GM18858 (cell line): ENCODE results near the gene PRDX4.
"Not testable (repeated sequence)": the region's sequence is repeated elsewhere in the genome, so short reads cannot be mapped to it uniquely, and the experiment has no call there.

Experiments
- ATAC-seq: cut with Tn5 transposase; IDR thresholded peaks from one replicate; pipeline ENCODE4 v1.9.1; 2021; ENCODE audit not compliant: unreplicated experiment

The PRDX4 gene

GRCh38 chrX:23667239-23668177, at the start of gene PRDX4:
PRDX4 (plus strand) TSS chrX:23667493; CDS start chrX:23667571, 78 bp downstream.
- peak; percentile 31 for ATAC-seq

DNA sequence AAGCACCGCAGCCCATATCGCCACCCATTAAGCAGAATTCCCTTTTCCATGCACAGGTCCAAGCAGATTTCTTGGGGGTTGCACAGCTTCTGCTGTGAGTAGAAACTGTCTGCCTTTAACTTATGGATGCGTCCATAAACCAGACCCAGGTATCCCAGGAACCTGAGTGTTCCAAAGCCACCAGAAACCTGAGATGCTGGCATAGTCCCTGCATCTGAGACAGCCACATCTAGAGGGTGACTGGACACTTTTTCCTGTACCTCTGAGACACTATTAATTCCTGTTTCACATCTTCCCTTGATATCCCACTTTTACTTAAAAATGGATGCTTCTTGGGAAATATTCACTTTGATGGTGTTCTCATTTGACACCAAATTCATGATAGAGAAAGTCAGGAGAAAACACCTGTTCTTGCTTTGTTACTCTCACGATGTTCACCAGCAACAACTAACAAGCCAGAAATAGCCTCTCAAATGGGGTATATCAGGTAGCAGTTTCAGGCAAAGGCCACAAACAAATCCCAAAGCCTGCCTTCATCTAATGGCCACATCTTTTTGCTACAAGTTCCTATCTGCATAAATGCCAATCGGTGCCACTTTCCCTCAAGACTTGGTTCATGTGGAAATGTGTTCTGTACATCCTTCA, 45.5 kb upstream of the PRDX4 start:
- no peak for ATAC-seq

DNA sequence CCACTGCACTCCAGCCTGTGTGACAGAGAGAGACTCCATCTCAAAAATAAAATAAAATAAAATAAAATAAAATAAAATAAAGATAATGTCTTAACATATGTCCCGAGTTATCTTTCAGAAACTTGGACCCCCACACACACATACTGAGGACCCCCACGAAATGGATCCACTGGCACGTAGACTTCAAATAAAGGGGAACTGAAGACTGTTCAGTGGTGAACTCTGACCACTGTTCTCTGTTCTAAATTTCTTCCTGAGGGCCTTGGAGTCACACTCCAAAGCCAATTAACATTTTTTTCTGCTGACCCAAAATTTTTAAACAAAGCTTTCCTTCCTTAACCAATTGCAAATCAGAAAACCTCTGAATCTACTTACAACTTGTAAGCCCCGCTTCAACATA, 43.5 kb upstream of the PRDX4 start:
- no peak for ATAC-seq

DNA sequence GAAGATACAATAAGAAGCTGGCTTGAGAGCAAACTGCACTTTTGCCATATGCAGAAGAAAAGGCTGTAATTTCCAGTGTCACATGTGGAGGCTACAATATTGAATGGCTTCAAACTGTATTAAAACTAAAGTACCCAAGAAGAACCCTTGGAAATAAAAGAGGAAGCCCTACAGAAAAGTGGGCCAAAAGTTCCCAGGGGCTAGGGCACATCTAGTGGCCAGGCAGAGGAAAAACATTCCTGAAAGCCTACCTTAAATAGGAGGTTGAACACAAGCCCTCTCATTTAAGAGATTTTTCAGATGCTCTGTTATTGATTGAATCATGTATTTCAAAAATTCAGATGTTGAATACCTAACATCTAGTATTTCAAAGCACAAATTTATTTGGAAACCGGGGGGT, 40.6 kb upstream of the PRDX4 start:
- ATAC-seq, result no peak

DNA sequence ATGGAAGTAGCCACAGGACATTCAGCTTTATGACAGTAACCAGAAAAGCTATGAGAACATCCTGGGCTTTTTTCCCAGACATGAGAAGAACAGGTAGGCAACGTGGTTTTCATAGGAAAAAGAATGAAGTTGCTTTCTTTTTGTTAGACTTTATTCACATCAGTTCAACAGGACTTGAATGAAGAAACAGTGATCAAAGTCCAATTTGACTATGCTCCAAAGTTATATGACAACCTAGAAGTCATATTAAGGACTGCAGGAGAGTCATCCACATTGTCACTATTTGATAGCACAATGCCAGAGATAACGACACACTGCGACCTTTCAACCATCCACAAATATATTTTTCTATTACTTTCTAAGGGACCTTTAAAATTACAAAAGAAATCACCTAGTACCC, 39.2 kb upstream of the PRDX4 start:
- no peak for ATAC-seq

DNA sequence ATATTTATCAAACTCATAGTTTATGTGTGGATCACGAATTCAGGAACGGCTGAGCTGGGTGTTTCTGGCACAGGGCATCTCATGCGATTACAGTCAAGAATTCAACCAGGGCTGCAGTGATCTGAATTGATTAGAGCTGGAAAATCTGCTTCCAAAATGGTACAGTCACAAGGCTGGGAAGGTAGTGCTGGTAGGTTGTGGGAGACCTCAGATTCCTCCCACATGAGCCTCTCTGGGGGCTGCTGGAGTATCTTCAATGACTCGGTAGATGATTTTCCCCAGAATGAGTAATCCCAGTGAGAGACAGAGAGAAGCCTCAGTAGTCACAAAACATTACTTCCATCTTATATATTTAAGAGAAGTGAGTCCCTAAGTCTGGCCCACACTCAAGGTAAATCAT, 36.2 kb upstream of the PRDX4 start:
- ATAC-seq, result no peak

- peak; percentile 41 for ATAC-seq
Measured at GRCh38 chrX:23633834-23634580, 33.3 kb upstream of the PRDX4 start.

DNA sequence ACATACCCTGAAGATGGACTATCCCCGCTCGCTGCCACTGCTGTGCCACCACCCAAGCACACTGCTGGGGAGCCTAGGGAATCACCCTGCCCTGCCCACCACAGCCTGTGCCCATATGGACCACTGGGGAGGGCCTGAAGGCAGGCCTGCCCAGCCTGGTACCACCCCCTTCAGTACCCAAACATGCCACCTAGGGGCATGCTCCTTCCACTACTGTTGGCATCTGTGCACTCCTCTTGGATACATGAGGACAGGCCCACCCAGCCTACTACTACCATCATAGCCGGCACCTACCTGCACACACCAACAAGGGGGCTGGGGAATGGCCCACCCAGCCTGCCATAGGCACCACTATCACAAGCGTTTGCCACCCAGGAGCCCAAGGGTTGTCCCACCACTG, 30.1 kb upstream of the PRDX4 start:
- peak; percentile 72 for ATAC-seq

- ATAC-seq, result no peak
Measured at GRCh38 chrX:23643020-23643419, 24.3 kb upstream of the PRDX4 start.

- no peak for ATAC-seq
Measured at GRCh38 chrX:23644744-23645143, 22.5 kb upstream of the PRDX4 start.

GRCh38 chrX:23656091-23656490, 11.2 kb upstream of the PRDX4 start:
- ATAC-seq, result no peak

DNA sequence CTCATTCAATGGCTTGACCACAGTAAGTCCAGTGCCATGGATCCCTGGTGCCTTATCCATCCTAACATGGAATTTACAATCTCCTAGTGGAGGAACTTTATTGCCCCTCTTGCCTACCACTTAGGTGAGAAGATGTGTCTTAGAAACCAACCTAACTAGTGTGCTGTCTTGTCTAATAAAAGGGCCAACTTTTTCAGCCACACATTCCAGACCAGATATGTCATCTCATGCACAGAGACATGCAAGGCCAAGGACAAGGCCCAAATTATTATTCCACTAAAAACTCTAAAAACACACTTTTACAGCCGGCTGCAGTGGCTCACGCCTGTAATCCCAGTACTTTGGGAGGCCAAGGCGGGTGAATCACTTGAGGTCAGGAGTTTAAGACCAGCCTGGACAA, 10.6 kb upstream of the PRDX4 start:
- no peak for ATAC-seq

- ATAC-seq, result no peak
Measured at GRCh38 chrX:23659339-23659738, 8.0 kb upstream of the PRDX4 start.

GRCh38 chrX:23660083-23660765, 7.1 kb upstream of the PRDX4 start:
- not testable (repeated sequence) for ATAC-seq

- no peak for ATAC-seq
Measured at GRCh38 chrX:23660766-23661132, 6.5 kb upstream of the PRDX4 start.

DNA sequence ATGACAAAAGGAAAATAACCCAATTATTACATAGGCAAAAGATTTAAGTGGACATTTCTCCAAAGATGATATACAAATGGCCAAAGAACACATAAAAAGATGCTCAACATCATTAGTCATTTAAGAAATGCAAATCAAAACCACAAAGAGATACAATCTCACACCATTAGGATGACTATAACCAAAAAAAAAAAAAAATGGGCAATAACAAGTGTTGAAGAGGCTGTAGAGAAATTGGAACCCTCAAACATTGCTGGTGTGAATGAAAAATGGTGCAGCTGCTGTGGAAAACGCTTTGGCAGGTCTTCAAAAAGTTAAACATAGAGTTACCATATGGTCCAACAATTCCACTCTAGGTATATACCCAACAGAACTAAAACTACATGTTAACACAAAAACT, 5.6 kb upstream of the PRDX4 start:
- ATAC-seq, result no peak

DNA sequence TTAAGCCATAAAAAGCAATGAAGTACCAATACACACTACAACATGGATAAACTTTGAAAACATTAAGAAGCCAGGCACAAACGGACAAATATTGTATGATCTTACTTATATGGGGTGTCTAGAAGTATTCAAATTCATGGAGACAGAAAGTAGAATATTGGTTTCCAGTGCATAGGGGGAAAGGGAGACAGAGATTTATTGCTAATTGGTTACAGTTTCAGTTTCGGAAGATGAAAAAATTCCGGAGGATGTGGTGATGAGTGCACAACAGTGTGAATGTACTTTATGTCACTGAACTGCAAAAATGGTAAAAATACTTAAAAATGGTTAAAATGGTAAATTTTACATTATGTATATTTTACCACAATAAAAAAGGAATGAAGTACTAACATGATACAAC, 5.1 kb upstream of the PRDX4 start:
- ATAC-seq, result peak; percentile 63

DNA sequence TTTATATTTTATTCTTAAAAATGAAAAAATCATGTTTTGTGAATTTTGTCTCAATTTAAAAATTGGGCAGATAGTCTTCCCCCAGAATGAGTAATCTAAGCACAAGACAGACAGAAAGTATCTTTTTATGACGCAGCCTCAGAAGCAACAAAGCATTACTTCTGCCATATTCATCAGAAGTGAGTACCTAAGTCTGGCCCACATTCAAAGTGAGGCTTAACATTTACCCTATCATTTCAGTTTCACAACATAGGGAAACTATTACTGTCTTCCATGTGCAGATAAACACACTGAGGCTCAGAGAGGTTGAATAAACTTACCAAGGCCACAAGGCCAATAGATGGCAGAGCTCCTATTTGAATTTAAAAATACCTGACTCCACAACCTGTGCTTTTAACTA, 4.4 kb upstream of the PRDX4 start:
- ATAC-seq, result peak; percentile 54

- no peak for ATAC-seq
Measured at GRCh38 chrX:23664496-23664895, 2.8 kb upstream of the PRDX4 start.

DNA sequence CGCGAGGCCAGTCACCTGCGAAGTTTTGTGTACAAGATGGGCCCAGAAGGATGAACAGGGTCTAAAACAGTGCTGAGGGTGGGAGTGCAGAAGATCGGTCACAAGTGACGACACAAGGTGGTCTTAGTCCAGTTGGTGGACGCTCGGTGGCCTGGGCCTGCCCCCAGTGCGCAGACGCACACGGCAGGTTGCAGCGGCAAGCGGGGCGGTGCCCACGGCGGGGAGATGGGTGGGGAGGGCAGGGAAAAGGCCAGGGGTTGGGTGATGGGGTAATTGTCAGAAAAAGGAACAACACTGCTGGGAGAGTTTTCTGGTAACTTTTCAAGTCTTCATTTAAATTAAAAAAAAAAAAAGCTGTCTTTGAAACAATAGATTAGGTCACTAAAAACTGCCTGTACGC, 1.0 kb upstream of the PRDX4 start:
- no peak for ATAC-seq

- peak; percentile 34 for ATAC-seq
Measured at GRCh38 chrX:23668335-23668734, 1.0 kb downstream of the PRDX4 start.
